Measurements from ENCODE around the gene MAFG.

MAFG gene

DNA sequence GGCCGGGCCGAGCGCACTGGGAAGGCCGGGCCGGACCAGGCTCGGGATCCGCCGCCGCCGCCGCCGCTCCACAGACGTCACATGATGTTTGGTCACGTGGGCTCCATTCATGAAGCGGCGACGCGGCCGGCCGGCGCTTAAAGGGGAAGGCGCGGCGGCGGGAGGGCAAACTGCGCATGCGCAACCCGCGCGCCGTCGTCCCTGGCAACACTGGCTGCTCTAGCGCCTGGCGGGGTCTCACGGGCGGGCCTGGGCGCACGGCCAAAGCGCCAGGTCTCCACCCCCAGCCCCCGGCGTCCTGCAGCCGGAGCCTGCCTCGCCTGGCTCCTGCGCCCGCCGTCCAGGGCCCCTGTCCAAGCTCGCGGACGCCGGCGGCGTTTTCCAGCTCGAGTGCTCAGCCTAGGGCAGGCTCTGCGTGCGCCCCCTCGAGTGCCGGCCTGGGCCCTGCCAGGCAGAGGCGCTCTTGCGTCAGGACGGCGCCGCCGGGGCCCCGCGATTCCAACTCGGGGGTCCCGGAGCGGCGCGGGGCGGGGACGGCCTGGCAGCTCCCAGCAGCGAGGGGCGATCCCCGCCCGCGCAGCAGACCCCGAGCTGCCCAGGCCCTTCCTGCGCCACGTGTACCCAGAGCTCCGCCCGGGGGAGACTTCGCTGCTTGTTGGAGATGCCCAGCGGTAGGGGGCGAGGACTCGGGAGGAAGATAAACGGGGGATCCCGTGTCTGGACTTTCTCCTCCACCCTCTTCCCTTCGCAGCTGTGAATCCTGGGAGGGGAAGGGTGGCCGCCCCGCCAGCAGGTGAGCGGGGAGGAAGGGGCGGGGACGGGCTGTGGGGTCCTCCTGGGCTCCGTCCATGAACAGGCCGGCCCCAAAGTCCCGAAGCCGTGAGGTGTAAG, at the start of gene MAFG:
Gene MAFG (minus strand): TSS at position 83 of the 891 bp plus-strand sequence. CDS start 4,550 bp downstream, outside the sequence.
- peak; percentile 85 for DNase-seq

DNA sequence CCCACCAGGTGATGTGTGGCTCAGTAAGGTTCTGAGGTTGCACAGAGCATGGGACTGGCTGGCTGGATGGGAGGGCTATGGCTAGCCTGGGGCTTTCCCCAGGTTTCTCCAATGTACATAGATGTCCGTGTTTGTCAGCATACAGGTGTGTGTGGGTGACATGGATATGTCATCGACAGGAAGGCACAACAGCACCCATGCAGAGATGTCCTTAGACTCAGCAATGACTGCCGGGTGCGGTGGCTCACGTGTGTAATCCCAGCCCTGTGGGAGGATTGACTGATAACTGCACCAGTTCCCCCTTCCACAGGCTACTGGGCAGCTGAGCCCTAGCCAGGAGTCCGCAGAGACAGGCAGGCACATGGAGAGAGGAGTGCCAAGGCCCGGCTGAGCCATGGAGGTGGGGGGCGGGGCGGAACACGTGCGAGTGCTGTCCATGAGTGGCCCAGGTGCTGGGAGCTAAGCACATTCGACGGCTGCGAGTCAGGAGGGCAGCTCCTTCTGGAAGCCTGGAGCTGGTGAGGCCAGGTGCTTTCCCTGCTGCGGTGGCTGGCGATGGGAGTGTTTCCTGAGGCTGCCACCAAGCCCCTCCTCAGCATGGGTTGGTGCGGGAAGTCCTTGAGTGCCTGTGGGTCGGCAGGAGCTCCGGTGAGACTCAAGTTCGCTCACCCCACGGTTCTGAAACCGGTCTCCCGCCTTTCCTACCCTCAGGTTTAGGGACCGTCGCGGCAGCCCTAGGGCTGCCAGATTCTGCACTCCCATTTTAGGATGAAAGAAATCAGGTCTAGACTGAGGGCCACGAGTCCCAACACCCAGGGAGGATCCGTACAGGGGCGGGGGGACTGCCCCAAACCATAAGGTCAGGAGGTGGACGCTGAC, 49.0 kb upstream of the MAFG start:
- DNase-seq: peak; percentile 13

- DNase-seq: no peak
These were observed 45.9 kb upstream of the MAFG start for GRCh38 chr17:81973432-81973831.

DNA sequence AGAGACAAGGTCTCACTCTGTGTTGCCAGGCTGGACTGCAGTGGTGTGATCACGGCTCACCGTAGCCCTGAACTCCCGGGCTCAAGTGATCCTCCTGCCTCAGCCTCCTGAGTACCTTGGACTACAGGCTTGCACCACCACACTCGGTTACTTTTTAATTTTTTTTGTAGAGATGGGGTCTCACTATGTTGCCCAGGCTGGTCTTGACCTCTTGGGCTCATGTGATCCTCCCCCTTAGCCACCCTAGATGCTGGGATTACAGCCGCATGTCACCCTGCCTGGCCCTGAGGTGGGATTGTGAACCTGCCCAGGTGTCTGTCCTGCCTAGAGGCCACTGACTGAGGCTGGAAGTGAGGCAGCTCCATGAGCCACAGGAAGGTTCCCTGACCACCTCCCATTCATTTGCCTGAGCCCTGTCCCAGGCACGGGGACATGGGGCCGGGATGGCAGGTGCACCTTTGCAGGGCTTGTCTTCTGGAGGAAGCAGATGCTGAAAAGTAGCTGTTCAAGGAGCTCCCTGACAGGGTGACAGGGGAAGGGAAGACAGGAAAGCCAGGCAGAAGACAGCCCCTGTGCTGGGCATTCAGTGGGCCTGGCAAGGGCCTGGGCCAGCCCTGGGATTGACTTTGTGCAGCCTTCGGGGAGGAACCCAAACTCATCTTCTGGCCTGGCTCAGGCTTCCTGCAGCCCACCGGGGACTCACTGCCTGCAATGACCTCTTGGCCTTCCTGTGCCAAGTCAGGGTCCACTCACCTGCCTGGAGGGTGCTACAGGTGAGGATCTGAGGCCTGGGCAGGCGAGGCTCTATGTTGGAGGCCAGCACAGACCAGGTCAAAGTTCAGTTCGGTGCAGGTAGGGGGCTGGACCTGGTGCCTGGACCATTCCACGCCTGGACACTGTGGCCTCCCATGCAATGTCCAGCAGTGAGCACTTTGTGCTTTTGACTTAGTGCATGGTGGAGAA, 41.6 kb upstream of the MAFG start:
- no peak for DNase-seq

DNA sequence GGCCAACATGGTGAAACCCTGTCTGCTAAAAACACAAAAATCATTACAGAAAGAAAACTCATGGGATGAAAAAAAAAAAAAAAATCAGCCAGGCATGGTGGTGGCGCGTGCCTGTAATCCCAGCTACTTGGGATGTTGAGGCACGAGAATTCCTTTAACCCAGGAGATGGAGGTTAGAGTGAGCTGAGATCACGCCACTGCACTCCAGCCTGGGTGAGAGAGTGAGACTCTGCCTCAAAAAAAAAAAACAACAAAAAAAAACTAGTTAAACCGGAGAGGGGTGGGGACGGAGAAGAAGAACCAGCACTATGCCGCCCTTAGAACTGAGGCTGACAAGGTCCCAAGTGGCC, 40.8 kb upstream of the MAFG start:
- DNase-seq: no peak

DNA sequence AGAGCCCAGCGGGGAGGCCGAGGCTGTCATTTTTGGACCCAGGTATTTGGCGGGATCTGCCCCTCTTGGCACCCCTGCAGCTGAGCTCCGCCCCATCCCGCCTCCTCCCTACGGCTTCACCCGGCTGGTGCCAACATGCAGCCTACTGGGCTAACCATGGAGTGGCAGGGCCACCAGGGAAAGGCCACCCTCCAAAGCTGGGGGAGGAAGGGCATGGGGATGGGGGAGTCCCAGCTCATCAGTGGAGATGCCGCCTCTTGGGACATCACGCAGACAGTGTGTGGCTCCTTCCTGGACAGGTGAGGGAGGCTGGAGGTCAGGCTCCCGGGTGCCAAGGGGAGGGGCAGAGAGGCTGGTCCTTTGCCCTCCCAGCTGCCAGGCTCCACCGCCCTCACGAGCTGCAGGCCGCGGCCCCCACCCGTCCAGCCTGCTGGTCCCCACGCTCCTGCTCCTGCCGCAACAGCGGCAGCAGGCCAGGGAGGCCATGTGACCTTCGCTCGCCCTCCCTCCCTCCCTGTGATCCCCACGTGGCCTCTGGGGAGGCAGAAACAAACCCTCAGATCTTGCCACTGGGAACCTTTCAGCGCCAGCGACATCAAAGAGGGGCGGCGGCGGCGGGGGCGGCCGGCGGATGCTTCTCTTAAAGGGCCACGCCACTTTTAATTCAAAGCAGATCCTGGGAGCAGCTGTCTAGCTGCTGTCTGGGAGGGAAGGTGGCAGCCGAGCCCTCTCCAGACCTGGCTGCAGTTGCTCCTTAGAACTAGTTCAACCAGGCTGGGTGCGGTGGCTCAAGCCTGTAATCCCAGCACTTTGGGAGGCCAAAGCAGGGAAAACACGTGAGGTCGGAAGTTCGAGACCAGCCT, 40.2 kb upstream of the MAFG start:
- DNase-seq: peak; percentile 88

GRCh38 chr17:81967244-81967532, 39.7 kb upstream of the MAFG start:
- no peak for DNase-seq

GRCh38 chr17:81966343-81967243, 39.1 kb upstream of the MAFG start:
- no peak for DNase-seq

- no peak for DNase-seq
These were observed 36.7 kb upstream of the MAFG start for GRCh38 chr17:81964081-81964849.

- DNase-seq: no peak
These were observed 35.2 kb upstream of the MAFG start for GRCh38 chr17:81962499-81963441.

GRCh38 chr17:81961521-81962498, 34.3 kb upstream of the MAFG start:
- DNase-seq: no peak

- no peak for DNase-seq
These were observed 33.6 kb upstream of the MAFG start, which contains the start of gene NOTUM for GRCh38 chr17:81961087-81961511. NOTUM (minus strand) TSS chr17:81961187; CDS start chr17:81960909, 278 bp downstream.

DNA sequence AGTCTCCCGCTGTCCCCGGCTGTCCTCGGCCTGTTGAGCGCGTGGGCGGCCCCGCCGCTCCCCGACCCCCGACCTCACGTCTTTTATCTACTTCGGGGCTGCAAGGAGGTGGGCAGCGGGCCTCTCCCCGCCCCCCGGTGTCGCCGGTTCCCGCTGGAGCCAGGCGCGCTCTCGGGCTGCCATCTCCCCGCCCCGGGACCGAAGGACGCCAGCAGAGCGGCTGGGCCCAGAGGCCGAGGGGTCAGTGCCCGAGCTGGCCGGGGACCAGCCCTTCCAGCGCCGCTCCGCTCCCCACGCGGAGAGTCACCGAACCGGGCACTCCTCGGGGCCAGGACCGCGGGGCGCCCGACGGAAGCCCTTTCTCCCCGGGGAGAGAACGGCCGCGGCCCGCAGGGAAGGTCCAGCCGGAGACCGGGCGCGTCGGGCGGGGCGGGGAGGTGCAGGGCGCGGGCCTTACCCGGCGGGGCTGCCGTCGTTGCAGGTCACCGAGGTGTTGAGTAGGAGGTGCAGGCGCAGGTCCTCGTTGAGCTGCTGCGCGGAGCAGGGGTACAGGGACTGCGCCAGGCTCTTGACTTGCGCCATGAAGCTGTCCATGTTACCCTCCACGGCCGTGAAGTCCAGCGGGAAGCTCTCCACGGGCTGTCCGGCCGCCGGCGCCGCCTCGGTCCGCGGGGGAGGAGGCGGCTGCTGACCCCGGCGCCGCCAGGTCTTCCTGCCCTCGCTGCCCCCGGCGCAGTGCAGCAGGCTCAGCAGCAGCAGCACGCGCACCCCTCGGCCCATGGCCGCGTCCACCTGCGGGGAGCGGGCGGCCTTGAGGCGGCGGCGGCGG, 32.8 kb upstream of the MAFG start:
- DNase-seq: no peak

GRCh38 chr17:81959362-81960129, 32.0 kb upstream of the MAFG start:
- peak; percentile 66 for DNase-seq

- no peak for DNase-seq
These were observed 31.3 kb upstream of the MAFG start for GRCh38 chr17:81958633-81959342.

Data from CD4-positive, alpha-beta T cell treated with Interleukin-4 for 4 hours (primary cell).